Ammon's horn (tissue), 1 donor: ENCODE results near the gene RAB10.
"Not testable (repeated sequence)": the region's sequence is repeated elsewhere in the genome, so short reads cannot be mapped to it uniquely, and the experiment has no call there.

Experiments
- DNase-seq: peaks from one replicate; pipeline ENCODE4 v3.0.0-alpha.2; 2016; ENCODE audit warnings: low spot score

RAB10 gene

DNA sequence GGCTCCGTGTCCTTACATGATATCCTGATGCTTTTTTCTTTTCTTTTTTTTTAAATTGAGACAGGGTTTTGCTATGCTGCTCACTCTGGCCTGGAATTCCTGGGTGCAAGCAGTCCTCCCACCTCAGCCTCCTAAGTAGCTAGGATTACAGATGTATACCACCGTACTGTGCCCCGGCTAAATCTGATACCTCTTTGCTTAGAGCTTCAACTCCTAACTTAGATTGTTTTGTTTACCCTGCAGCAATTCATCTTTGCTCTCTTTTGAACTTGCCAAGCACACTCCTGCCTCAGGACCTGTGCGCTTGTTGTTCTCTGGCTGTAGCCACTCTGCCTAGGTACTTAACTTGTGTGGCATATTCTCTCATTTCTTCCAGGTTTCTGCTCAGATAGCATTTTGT is 24.5 kb downstream of the RAB10 start:
- DNase-seq = no peak

DNA sequence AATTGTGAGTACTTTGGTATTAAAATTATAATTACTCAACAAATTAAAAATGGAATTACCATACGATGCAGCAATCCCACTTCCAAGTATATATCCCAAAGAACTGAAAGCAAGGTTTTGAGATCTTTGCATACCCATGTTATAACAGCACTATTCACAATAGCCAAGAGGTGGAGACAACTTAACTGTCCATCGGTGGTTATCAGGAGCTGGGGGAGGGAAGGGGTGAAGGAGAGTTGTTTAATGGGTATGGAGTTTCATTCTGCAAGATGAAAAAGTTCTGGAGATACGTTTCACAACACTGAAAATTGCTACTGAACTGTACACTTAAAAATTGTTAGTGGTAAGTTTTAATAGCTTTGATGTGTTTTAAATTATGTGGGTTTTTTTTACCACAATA is 25.7 kb downstream of the RAB10 start:
- DNase-seq = no peak

DNA sequence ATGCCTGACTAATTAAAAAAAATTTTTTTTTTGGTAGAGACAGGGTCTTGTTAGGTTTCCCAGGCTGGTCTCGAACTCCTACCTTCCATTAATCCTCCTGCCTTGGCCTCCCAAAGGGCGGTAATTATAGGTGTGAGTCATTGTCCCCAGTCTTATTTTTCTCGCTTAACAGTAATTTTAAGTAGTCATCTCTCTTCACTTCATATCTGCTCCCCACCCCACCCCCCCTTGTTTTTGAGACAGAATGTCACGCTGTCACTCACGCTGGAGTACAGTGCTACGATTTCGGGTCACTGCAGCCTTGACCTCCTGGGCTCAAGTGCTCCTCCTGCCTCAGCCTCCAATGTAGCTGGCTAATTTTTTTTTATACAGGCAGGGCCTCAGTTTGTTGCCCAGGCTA is 27.7 kb downstream of the RAB10 start:
- DNase-seq = no peak

GRCh38 chr2:26064846-26065245 is 31.0 kb downstream of the RAB10 start:
- no peak for DNase-seq

GRCh38 chr2:26067186-26067974 is 33.5 kb downstream of the RAB10 start:
- no peak for DNase-seq

- DNase-seq = no peak
Measured at GRCh38 chr2:26067980-26068507, 34.2 kb downstream of the RAB10 start.

GRCh38 chr2:26068602-26069298 is 34.9 kb downstream of the RAB10 start:
- peak; percentile 32 for DNase-seq

- DNase-seq = no peak
Measured at GRCh38 chr2:26070730-26071129, 36.8 kb downstream of the RAB10 start.

GRCh38 chr2:26072925-26073768 is 39.3 kb downstream of the RAB10 start:
- DNase-seq = peak; percentile 47

DNA sequence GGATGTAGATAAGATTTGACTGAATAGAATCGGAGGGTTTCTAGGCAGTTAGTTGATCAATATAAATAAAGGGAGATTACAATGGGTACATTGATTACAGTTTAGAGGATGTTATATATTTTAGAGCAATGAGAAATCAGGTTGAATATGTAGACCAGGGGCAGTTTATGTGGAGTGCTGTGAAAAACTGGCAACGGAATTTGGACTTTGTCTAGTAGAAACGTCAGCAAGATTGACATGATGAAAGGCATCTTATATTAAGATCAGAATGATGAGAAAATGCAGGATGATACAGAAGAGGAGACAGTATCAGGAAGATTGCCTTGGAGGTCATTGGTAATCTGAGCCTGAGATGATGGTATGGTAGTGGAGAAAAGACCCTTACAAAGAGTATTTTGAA is 39.9 kb downstream of the RAB10 start:
- no peak for DNase-seq

DNA sequence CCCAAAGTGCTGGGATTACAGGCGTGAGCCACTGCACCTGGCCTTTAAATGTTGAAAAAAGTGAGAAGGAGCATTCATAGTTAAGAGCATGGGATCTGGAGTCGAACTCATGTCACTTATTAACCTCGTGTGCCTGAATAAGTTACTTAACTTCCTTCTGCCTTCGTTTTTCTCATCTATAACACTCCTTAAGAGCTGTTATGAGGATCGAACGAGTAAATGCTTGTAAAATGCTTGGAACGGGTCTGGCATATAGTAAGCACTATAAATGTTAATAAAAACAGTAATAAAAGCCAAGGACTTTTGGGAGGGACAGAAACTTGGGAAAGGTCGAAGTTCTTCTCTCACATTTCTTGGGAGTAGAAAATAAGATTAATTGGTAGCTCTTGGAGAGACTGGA is 40.8 kb downstream of the RAB10 start:
- DNase-seq = no peak

DNA sequence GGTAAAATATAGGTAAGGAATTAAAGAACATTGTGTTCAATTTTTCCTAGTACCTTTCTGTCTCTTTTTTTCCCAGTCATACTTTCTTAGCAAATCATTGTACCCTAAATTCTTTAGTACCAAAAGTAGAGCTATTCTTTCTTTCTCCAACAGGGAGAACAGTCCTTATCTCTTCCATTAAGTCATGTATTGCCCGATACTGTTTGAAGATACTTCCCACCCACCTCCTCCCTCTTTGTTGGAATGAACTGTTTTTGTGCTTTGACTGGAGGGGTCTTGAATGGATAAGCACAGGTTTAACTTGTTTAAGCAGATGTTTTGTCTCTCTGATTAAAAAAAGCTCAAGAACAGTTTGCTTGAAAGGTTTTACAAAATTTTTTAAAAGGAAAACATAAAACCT is 41.3 kb downstream of the RAB10 start:
- DNase-seq = no peak

- DNase-seq = no peak
Measured at GRCh38 chr2:26076001-26076587, 42.2 kb downstream of the RAB10 start.

GRCh38 chr2:26077291-26077690 is 43.4 kb downstream of the RAB10 start:
- DNase-seq = no peak

DNA sequence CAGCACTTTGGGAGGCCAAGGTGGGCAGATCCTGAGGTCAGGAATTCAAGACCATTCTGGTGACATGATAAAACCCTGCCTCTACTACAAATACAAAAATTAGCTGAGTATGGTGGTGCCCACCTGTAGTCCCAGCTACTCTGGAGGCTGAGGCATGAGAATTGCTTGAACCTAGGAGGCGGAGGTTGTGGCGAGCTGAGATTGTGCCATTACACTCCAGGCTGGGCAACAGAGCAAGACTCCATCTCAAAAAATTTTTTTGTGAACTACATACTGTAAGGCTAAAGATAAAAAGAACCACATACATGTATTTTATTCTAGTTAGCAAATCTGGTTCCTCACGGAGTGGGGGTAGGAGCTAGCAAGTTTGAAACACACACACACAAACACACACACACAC is 45.1 kb downstream of the RAB10 start:
- DNase-seq = no peak

DNA sequence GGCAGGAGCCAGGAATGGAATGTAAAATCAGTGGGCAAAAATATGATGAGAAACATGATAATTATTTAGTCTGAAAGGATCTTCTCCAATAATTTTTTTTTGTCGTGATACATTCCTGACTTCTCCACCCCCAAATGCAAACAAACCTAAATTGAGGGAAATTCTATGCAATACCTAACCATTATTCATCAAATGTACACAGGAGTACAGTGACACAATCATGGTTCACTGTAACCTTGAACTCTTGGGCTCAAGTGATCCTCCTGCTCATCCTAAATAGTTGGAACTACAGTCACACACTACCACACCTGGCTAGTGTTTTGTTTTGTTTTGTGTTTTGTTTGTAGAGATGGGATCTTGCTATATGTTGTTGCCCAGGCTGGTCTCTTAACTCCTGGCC is 46.5 kb downstream of the RAB10 start:
- no peak for DNase-seq

DNA sequence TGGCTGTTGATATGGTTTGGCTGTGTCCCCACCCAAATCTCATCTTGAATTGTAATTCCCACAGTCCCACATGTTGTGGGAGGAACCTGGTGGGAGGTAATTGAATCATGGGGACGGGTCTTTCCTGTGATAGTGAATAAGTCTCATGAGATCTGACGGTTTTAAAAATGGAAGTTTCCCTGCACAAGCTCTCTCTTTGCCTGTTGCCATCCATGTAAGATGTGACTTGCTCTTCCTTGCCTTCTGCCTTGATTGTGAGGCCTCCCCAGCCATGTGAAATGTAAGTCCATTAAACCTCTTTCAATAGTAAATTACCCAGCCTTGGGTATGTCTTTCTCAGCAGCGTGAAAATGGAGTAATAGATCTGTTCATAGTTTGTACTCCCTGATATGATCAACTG is 47.0 kb downstream of the RAB10 start:
- DNase-seq = not testable (repeated sequence)

DNA sequence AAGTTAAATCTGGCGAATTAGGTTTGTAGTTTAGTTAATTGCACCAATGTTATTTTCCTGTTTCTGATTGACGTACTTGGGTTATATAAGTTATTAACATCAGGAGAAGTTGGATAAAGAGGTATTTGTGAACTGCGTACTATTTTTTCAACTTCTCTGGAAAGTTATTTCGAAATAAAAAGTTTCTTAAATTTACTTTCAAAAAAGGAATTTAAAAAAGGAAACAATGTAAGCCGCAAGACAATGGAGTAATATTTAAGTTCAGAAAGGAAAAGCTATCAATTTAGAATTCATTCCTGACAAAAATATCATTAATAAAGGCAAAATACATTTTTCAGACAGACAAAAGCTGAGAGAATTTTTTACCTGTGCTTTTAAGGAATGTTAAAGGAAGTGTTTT is 47.7 kb downstream of the RAB10 start:
- no peak for DNase-seq

DNA sequence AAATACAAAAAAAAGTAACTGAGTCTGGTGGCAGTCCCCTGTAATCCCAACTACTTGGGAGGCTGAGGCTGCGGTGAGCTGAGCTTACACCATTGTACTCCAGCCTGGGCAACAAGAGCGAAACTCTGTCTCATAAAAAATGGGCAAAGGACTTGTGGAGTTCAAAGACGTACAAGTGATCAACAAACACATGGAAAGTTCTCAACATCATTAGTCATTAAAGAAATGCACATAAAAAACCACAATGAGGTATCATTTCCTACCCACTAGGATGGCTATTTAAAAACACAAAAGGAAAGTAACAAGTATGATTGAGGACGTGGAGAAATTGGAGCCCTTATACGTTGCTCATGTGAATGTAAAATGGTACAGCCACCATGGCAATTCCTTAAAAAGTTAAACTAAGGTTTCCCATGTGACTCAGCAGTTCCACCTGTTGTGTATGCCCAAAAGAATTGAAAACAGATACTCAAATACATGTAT is 52.3 kb downstream of the RAB10 start:
- DNase-seq = no peak

DNA sequence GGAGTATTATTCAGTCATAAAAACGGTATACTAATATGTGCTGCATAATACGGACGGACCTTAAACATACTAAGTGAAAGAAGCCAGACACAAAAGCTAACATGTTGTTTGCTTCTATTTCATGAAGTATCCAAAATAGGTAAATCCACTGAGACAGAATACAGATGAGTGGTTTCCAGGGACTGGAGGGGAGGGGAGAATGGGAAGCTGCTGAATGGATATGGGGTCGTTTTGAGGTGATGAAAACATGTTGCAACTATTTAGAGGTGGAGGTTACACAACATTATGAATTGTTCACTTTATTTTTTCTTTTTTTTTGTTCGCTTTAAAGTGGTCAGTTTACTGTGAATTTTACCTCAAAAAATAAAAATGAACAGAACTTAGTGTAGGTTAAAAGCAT is 52.9 kb downstream of the RAB10 start:
- DNase-seq = no peak

DNA sequence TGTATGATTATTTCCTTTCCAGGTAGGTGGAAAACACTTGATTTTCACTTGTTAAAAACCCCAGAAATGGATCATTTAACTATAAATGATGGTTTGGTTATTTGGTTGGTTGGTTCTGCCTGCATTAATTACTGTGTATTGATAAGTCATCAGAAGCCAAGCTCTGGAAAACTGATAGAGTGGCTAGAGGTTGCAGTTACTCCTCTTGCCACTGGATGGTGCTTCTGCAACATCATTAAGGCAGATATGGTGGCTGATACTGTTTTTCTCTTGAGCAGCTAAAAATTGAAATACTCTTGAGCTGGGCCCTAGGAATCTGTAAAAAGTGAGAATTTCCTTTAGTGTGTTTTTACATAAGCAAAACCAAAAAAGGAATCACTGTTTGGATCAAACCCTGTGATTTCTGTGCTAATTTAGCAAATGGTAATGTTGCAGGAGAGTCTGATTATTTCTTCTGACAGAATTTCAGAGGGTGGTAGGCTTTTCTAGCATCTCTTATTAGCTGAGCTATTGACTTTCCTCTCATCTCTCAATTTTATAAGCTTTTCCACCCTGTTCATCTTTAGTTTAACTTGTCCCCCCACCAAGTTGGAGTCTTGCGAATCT is 54.3 kb downstream of the RAB10 start:
- DNase-seq = peak; percentile 79

- not testable (repeated sequence) for DNase-seq
Measured at GRCh38 chr2:26088931-26089330, 55.0 kb downstream of the RAB10 start.
